ENCODE measurements around the gene RASL11A. TPM values are rescaled to one million over a fixed set of nuclear protein-coding genes. Genes with fewer than 3 reads are reported as not detected.

RASL11A gene
- total and polyA plus RNA-seq, 8 donors = 3.1 to 31.5 (median 11.6) TPM; not detected in 1

GRCh38 chr13:27229642-27230041 is 41.0 kb upstream of the RASL11A start:
- H3K4me3 ChIP-seq = no peak overlapping the region

GRCh38 chr13:27233964-27234363 is 36.7 kb upstream of the RASL11A start:
- no peak overlapping the region for H3K27ac ChIP-seq
- H3K9me3 ChIP-seq = peaks cover 0 to 13% (median 9%) of the 10 kb centered on the region in 4 donors
- H3K4me1 ChIP-seq = no peaks in the 10 kb centered on the region
- no peaks in the 10 kb centered on the region for H3K27me3 ChIP-seq
- intact Hi-C loops (cut with DNase I; ENCODE audit: low total_unique reads) = no loop called here
- no peak for DNase-seq
- H3K36me3 ChIP-seq = no peaks in the 10 kb centered on the region
- 86 to 91% (median 90%) methylated on average over 5 of the region's 5 CpGs for WGBS, 5 donors
- no peak overlapping the region for H3K4me3 ChIP-seq
- no peak for TF ChIP-seq POLR2AphosphoS5 (IDR thresholded peaks at IDR 0.05)
- TF ChIP-seq CTCF (IDR thresholded peaks at IDR 0.05) = no peak
- no peak for TF ChIP-seq EP300 (IDR thresholded peaks at IDR 0.05)
- TF ChIP-seq POLR2A (IDR thresholded peaks at IDR 0.05) = no peak

More at GRCh38 chr13:27229642-27230041, 41.0 kb upstream of the RASL11A start:
- intact Hi-C loops (cut with DNase I; ENCODE audit: low total_unique reads) = no loop called here
- H3K36me3 ChIP-seq = no peaks in the 10 kb centered on the region
- H3K9me3 ChIP-seq = peaks cover 0 to 15% (median 11%) of the 10 kb centered on the region in 4 donors
- no peak overlapping the region for H3K27ac ChIP-seq
- no peaks in the 10 kb centered on the region for H3K27me3 ChIP-seq
- WGBS, 5 donors = 90 to 98% (median 96%) methylated on average over 3 of the region's 3 CpGs
- no peaks in the 10 kb centered on the region for H3K4me1 ChIP-seq
- no peak for TF ChIP-seq POLR2AphosphoS5 (IDR thresholded peaks at IDR 0.05)
- no peak for DNase-seq

GRCh38 chr13:27236478-27236877 is 34.2 kb upstream of the RASL11A start:
- no peaks in the 10 kb centered on the region for H3K4me1 ChIP-seq
- H3K4me3 ChIP-seq = no peak overlapping the region
- intact Hi-C loops (cut with DNase I; ENCODE audit: low total_unique reads) = no loop called here
- H3K36me3 ChIP-seq = no peaks in the 10 kb centered on the region
- no peak for DNase-seq
- WGBS, 5 donors = 55 to 70% (median 63%) methylated on average over 2 of the region's 2 CpGs
- H3K27ac ChIP-seq = no peak overlapping the region
- TF ChIP-seq CTCF (IDR thresholded peaks at IDR 0.05) (no peak), POLR2A (IDR thresholded peaks at IDR 0.05) (no peak), EP300 (IDR thresholded peaks at IDR 0.05) (no peak), POLR2AphosphoS5 (IDR thresholded peaks at IDR 0.05) (no peak)
- H3K9me3 ChIP-seq = peaks cover 0 to 10% (median 8%) of the 10 kb centered on the region in 4 donors
- H3K27me3 ChIP-seq = no peaks in the 10 kb centered on the region

- peaks cover 0 to 5% (median 0%) of the 10 kb centered on the region in 4 donors for H3K36me3 ChIP-seq
- 80 to 90% (median 88%) methylated on average over 5 of the region's 5 CpGs for WGBS, 5 donors
- no peak overlapping the region for H3K4me3 ChIP-seq
- H3K27ac ChIP-seq = no peak overlapping the region
- no peaks in the 10 kb centered on the region for H3K9me3 ChIP-seq
- intact Hi-C loops (cut with DNase I; ENCODE audit: low total_unique reads) = no loop called here
- no peak for TF ChIP-seq POLR2A (IDR thresholded peaks at IDR 0.05)
- no peak for TF ChIP-seq CTCF (IDR thresholded peaks at IDR 0.05)
- TF ChIP-seq EP300 (IDR thresholded peaks at IDR 0.05) = no peak
- TF ChIP-seq POLR2AphosphoS5 (IDR thresholded peaks at IDR 0.05) = no peak
- no peaks in the 10 kb centered on the region for H3K4me1 ChIP-seq
- DNase-seq = peak in 1 of 2 donors; percentile 28
- no peaks in the 10 kb centered on the region for H3K27me3 ChIP-seq
Observed at GRCh38 chr13:27242702-27243101, 27.9 kb upstream of the RASL11A start.

GRCh38 chr13:27245610-27246009 is 25.0 kb upstream of the RASL11A start:
- TF ChIP-seq POLR2AphosphoS5 (IDR thresholded peaks at IDR 0.05) (no peak), CTCF (IDR thresholded peaks at IDR 0.05) (no peak), POLR2A (IDR thresholded peaks at IDR 0.05) (no peak), EP300 (IDR thresholded peaks at IDR 0.05) (no peak)
- H3K9me3 ChIP-seq = no peaks in the 10 kb centered on the region
- intact Hi-C loops (cut with DNase I; ENCODE audit: low total_unique reads) = no loop called here
- peaks cover 4 to 12% (median 10%) of the 10 kb centered on the region in 4 donors for H3K4me1 ChIP-seq
- no peak overlapping the region for H3K4me3 ChIP-seq
- WGBS, 5 donors = 85 to 91% (median 89%) methylated on average over 7 of the region's 7 CpGs
- peaks cover 0 to 5% (median 0%) of the 10 kb centered on the region in 4 donors for H3K36me3 ChIP-seq
- DNase-seq = no peak
- no peaks in the 10 kb centered on the region for H3K27me3 ChIP-seq
- no peak overlapping the region for H3K27ac ChIP-seq

Measured in stomach (tissue), 9 donors.